ENCODE measurements around the gene ELK1.
A peak's percentile ranks its signal among the peaks of the same experiment; 100 is the strongest.
"Not testable (repeated sequence)": the region's sequence is repeated elsewhere in the genome, so short reads cannot be mapped to it uniquely, and the experiment has no call there.

ELK1 gene, protein sequence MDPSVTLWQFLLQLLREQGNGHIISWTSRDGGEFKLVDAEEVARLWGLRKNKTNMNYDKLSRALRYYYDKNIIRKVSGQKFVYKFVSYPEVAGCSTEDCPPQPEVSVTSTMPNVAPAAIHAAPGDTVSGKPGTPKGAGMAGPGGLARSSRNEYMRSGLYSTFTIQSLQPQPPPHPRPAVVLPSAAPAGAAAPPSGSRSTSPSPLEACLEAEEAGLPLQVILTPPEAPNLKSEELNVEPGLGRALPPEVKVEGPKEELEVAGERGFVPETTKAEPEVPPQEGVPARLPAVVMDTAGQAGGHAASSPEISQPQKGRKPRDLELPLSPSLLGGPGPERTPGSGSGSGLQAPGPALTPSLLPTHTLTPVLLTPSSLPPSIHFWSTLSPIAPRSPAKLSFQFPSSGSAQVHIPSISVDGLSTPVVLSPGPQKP

DNA sequence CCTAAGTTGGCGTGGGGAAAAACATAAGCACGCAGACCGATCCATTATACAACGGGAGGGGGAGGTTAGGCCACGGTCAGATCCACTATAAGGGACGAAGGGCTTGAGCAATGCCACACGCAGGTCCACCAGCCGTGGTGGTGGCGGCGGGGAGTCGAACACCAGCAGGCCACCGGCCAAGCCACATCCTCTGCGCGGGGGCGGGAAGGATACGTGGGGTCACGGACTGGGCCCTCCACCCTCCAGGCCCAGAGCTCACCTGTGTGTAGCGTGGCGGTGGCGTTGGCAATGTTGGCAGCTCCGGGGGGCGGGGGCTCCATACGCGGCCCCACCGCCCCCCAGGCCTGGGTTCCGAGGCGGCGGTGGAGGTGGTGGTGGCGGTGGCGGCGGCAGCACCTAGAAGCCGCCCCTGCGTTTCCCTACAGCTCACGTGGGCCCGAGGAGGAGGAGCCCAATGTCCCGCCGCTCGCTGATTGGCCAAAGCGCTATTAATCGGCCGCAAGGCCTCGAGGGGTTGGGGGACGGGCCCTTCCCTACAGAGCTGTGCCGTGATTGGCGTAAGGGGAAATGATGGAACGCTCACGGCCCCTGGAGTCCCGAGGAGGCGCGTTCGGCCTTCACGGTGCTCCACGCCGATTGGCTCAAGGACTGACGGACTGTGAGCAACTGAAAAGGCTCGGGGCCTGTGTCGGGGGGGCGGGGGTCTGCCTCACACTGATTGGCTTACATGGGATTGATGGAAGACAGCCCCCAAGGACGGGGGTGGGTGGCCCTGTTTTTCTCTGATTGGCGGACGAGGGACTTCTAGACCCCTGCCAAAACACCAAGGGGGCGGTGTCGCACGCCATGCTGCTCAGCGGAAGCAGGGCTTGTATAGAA is at the start of gene ELK1:
ELK1 (minus strand) TSS at position 400 of the 879 bp plus-strand sequence. CDS start 9,122 bp downstream, outside the sequence.
- peak; percentile 40 to 98 (median 90) for DNase-seq

DNA sequence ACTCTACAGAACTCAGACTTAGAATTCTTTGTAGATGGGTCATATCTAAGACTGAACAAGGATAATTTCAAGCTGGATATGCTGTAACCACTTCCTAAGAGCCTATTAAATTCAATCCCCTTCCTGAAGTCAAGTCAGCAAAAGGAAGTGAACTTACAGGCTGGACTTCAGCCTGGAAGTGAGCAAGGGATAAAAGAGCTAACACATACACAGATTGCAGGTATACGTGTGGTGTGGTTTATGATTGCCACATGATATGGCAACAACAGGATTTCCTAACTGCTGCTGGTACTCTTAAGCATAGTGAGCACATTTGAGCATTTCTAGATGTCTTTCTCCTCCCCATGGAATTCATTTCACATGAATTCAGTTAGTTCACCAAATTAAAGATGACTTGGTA is 46.8 kb upstream of the ELK1 start:
- no peak for DNase-seq

GRCh38 chrX:47690175-47690574 is 39.8 kb upstream of the ELK1 start:
- DNase-seq: no peak

DNA sequence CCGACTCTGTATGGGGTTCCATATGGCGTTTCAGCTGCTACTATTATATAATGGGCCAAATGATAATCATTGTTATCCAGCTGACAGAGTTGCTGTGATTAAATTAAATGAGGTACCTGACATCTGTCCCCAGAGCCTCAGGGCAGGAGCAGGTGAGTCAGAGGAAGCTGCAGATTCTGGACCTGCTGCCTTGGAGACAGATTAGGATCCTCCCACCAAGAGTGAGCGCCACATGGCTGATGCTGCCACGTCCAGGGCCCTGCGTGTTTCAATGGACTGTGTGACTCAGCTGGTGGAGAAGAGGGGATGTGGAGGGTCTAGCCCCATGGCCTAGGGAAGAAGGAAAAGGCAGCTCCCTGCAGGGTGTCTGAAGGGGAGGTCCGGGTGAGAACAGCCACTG is 36.9 kb upstream of the ELK1 start:
- no peak for DNase-seq

- no peak for DNase-seq
Measured at GRCh38 chrX:47683829-47684205, 33.5 kb upstream of the ELK1 start.

DNA sequence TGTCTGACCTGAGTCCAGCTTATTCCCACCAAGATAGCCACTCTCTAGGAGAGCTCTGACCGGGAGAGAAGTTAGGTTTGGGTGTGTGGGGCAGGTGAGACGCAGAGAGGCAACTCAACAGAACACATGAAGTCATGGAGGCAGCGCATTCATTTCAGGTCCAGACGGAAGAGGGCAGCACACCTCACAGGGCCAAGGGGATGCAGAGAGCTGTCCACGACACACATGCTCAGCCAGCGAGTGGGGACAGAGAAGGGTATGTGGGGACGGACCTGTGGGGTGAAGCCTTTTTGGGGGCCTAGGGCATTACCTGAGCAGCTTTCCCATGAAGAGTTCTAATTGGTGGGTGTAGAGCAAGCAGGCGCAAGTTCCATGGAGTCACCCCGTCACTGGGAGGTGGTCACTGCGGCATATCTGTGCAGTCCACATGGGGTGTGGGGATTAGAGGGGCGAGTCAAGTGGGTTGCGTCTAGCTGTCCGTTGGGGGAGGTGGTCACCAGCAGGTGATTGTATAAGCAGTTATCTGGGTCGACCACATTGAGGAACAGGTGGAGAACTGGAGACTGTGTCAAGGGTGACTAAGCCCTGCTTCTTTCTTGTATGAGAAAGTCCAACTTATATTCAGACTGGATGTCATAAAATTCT is 32.9 kb upstream of the ELK1 start:
- DNase-seq: no peak

DNA sequence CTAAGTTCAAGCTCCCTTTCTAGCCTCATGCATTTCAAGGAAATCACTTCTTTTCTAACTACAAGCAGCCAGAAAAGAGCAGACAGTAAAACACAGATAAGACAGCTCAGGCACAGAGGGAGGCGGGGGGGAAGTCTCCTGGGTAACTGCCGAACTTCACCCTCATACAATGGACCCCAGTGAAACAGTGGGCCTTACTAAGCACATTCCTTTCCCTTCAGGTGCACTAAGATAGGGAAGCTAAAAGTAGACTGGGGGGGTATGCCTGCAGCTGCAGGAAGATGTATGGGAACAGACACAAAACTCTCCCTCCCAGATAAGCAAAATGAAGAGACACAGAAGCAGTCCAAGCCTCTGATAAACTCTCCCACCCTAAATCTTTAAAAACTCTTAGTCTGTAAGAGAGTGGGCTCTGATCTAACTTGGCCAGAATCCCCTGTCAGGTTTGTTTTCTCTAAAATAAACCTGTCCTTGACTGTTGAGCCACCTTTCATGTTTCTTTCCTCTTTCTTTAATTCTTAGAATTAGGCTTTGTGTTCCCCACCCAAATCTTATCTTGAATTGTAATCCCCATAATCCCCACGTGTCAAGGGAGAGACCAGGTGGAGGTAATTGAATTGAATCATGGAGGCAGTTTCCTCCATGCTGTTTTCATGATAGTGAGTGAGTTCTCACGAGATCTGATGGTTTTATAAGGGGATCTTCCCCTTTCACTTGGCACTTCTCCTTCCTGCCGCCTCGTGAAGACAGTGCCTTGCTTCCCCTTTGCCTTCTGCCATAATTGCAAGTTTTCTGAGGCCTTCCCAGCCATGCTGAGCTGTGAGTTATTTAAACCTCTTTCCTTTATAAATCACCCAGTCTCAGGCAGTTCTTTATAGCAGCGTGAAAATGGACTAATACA is 25.8 kb upstream of the ELK1 start:
- DNase-seq: not testable (repeated sequence)

DNA sequence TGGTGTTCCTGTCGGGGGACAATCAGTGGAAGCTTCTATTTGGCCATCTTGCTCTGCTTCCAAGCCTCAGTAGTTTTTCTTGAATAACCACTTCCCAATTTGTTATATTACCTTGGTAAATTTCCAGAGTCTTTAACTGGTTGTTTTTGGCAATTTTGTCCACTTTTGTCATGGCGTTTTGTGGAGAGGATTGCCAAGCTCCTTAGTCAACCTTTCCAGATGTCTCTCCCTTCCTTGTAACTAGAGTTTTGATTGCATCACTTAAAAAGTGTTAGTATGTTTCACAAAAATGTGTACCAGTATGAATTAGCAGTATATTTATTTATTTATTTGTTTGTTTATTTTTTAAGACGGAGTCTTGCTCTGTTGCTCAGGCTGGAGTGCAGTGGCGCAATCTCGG is 24.4 kb upstream of the ELK1 start:
- DNase-seq: no peak

GRCh38 chrX:47665797-47666196 is 15.4 kb upstream of the ELK1 start:
- DNase-seq: not testable (repeated sequence)

DNA sequence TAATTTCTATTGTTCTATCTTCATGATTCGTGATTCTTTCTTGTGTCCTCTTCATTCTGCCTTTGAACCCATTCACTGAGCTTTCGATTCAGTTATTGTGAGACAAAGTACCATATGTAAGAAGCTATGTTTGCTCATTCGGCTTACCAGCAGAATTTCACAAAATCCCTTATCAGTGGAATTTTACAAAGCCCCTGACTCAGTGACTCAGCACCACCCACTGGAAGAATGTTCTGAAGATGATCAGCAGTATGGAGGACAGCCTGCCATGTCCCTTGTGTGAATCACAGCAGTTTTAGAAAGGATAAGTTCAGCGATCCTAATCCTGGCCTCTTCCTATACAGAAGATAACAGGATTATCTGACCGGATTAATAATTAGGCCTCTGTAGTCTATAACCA is 14.4 kb upstream of the ELK1 start:
- no peak for DNase-seq

- DNase-seq: peak in 1 of 51 donors; percentile 8
Measured at GRCh38 chrX:47662144-47662657, 11.8 kb upstream of the ELK1 start.

DNA sequence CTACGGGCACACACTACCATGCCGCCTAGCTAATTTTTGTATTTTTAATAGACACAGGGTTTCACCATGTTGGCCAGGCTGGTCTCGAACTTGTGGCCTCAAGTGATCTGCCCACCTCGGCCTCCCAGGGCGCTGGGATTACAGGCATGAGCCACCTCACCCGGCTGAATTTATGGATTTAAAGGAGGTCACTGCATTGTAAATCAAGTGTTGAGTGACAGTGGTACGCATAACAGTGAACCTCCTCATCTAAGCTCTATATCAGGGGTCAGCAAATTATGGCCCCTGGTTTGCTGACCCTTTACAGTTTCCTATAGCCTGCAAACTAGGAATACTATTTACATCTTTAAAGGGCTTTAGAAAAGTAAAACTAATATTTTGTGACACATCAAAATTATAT is 11.2 kb upstream of the ELK1 start:
- DNase-seq: no peak

- no peak for DNase-seq
Measured at GRCh38 chrX:47659421-47659726, 9.0 kb upstream of the ELK1 start.

GRCh38 chrX:47658684-47659420 is 8.5 kb upstream of the ELK1 start, which contains the start of gene UXT:
TSS of gene UXT (minus strand) at chrX:47659180. CDS start at chrX:47658927, 253 bp downstream.
- peak; percentile 29 to 93 (median 80) for DNase-seq

GRCh38 chrX:47658301-47658683 is 7.9 kb upstream of the ELK1 start:
- no peak for DNase-seq

GRCh38 chrX:47651043-47651905 is 911 bp upstream of the ELK1 start:
- DNase-seq: peak in 1 of 51 donors; percentile 20

DNA sequence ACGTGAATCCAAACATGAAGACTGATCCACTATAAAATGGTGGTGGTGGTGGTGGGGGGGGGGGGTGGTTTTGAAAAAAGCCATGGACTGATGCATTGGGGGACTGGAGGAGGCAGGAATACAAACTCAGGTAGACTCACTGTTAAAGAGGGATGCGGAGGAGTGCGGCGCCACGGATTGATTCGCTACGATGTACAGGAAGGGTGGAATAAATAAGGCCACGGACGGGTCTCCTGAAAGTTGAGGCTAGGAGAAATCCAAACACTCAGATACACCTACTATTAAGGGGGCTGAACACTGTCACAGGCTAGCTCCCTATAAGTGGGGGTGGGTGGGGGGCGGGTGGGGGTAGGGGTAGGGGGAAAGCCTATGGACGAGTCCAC is 591 bp downstream of the ELK1 start:
- DNase-seq: no peak

GRCh38 chrX:47649271-47649670 is 1.1 kb downstream of the ELK1 start:
- no peak for DNase-seq

DNA sequence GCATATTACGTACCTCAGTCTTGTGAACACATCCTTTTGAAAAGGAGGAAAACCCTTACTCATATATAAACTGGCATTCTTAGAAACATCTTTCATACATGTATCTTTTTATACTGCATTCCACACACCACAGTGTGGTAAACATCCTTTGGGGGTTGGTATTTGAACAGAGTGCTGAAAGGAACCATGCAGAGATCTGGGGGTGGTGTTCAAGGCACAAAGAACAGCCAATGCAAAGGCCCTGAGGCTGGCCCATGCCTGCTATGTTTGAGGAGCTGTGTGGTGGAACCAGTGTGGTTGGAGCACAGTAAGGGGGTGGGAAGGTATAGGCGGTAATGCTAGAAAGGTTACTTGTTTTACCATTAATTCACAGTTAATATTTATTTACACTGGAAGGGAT is 2.0 kb downstream of the ELK1 start:
- no peak for DNase-seq
